Urinary bladder (tissue), 4 donors: ENCODE measurements around the gene SNX14. TPM values are rescaled to one million over a fixed set of nuclear protein-coding genes. Genes with fewer than 3 reads are reported as not detected.

ENCODE experiments used
- DNase-seq: peaks from one replicate; pipeline ENCODE4 v3.0.0-alpha.2; 2015; ENCODE audit errors: extremely low spot score
- H3K27ac ChIP-seq: one replicate; pipeline ENCODE4 v1.5.1; 2013; ENCODE audit warnings: low read depth, mild to moderate bottlenecking, moderate library complexity
- H3K36me3 ChIP-seq: one replicate; pipeline ENCODE4 v1.6.1; 2013; ENCODE audit warnings: mild to moderate bottlenecking, moderate library complexity; ENCODE audit not compliant: insufficient read depth
- H3K4me1 ChIP-seq: one replicate; pipeline ENCODE4 v1.6.1; 2013; ENCODE audit warnings: mild to moderate bottlenecking, moderate library complexity; ENCODE audit not compliant: insufficient read depth
- H3K4me3 ChIP-seq: one replicate; pipeline ENCODE4 v1.5.1; 2013; ENCODE audit warnings: low read depth, low read length
- WGBS: extraction: QIAGEN DNeasy Blood & Tissue Kit; methylation state at CpG from one replicate; pipeline ENCODE4 v1.1.7; 2013; 5-methylcytosine and 5-hydroxymethylcytosine counted together
- polyA plus RNA-seq: library from polyadenylated mRNA; stranded (reverse); fragments of 200-250 nt; gene quantifications from one replicate; pipeline ENCODE4 v1.2.3, GENCODE V29; 2013
- total RNA-seq: library from RNA; depleted of rRNA; stranded (reverse); fragments of >200 nt; gene quantifications from one replicate; pipeline ENCODE4 v1.2.3, GENCODE V29; 2014
- donor health status: healthy with polysubstance abuse.
- donor health status: healthy.

SNX14 gene
- total and polyA plus RNA-seq, 2 donors: 43.1 to 207 TPM

GRCh38 chr6:85516168-85516567 is 77.5 kb downstream of the SNX14 start:
- H3K4me3 ChIP-seq: no peak overlapping the region
- DNase-seq: no peak
- H3K27ac ChIP-seq: no peak overlapping the region
- peaks cover 9% of the 10 kb centered on the region for H3K36me3 ChIP-seq
- no peaks in the 10 kb centered on the region for H3K4me1 ChIP-seq

DNA sequence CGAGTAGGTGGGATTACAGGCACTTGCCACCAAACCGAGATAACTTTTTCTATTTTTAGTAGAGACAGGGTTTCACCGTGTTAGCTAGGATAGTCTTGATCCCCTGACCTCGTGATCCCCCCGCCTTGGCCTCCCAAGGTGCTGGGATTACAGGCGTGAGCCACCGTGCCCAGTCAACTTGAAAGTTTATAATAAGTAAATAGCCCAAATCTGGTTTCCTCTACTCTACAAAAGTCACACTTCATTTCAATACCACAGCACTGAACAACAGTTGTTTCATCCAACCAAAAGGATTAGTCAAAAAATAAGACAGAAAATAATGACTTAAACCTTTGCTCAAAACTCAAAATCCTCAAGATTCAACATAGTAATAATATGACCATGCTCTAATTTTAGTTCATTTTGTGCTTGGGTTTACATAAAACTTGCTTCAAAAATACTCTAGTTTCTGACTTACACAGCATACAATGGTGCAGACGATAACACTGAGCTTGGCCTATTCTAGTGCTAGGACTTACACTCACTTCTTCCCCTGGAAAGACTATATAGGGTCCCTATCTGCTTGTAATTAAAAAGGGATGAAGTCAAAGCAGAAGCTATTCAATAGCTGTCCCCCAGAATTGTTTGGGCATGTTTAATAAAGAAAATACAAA is 87.1 kb downstream of the SNX14 start:
- 84% methylated on average over 8 of the region's 8 CpGs for WGBS
- DNase-seq: no peak
- Histone ChIP-seq H3K27ac (no peak overlapping the region), H3K4me3 (no peak overlapping the region), H3K4me1 (no peaks in the 10 kb centered on the region), H3K36me3 (peaks cover 4% of the 10 kb centered on the region)

GRCh38 chr6:85498596-85499258 is 94.9 kb downstream of the SNX14 start:
- Histone ChIP-seq H3K27ac (no peak overlapping the region), H3K4me1 (no peaks in the 10 kb centered on the region), H3K4me3 (no peak overlapping the region), H3K36me3 (peaks cover 1% of the 10 kb centered on the region)
- 61% methylated on average over 2 of the region's 2 CpGs for WGBS
- DNase-seq: peak; percentile 11

GRCh38 chr6:85496856-85497255 is 96.8 kb downstream of the SNX14 start:
- WGBS: 95% methylated on average over 5 of the region's 5 CpGs
- Histone ChIP-seq H3K27ac (no peak overlapping the region), H3K4me3 (no peak overlapping the region), H3K36me3 (no peaks in the 10 kb centered on the region), H3K4me1 (no peaks in the 10 kb centered on the region)
- DNase-seq: no peak

DNA sequence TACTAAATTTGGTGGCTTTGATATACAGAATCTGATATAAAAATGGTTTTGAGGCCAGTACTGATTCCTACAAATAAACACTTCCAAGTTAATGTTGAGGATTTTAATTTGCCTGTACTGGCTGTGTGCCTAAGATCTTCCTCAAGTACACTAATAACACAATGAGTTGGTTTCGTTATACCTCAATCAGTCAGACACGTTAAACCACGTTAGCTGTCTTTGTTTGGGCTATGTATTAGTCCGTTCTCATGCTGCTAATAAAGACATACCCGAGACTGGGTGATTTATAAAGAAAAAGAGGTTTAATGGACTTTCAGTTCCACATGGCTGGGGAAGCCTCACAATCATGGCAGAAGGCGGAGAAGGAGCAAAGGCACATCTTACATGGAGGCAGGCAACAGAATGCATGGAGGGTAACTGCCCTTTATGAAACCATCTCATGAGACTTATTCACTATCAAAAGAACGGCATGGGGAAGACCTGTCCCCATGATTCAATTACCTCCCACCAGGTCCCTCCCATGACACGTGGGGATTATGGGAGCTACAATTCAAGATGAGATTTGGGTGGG is 97.6 kb downstream of the SNX14 start:
- Histone ChIP-seq H3K4me1 (no peaks in the 10 kb centered on the region), H3K36me3 (no peaks in the 10 kb centered on the region), H3K27ac (no peak overlapping the region), H3K4me3 (no peak overlapping the region)
- DNase-seq: no peak
- 80% methylated on average over 8 of the region's 8 CpGs for WGBS

DNA sequence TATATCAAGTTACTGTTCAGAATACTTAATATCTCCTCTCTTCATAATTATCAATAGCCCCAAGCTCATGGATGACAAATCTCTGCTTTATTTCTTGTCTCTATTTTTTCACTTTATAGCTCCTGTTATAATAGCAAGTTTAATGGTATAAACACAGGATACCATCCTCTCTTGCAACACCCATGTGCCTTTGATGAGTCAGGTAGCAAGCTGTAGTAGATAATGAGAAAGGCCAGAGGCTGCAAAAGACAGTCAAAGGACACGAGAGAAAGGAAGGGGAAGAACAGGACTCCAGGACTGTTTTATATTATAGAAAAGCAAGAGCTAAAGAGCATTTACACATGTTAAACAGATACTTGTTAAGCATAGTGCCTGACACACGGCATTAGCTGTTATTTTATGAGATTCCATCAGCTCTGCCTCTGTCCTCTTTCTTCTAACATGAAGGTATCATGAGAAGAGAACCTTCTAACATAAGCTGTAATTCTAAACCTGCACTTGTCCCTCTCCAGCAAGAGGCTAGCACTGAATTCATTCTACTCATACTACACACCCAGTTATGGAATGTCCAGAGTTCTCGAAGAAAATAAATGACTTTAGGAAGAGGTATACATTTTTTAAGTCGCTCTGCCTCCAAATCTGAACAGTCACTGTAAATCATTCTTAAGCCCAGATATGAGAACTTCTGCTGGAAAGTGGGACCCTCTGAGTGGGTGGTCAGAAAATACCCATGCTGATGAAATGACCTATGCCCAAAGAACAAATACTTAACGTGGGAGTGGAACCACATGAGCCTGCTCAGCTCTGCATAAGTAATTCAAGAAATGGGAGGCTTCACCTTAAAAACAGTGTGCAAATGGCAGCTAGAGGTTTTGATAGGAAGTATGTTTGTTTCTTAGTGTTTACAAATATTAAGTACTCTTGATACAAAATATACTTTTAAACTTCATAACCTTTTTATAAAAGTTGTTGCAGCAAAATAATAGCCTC is 98.8 kb downstream of the SNX14 start:
- no peak for DNase-seq
- no peak overlapping the region for H3K27ac ChIP-seq
- H3K4me3 ChIP-seq: no peak overlapping the region
- WGBS: 49% methylated on average over 5 of the region's 5 CpGs
- H3K4me1 ChIP-seq: no peaks in the 10 kb centered on the region
- no peaks in the 10 kb centered on the region for H3K36me3 ChIP-seq

- H3K27ac ChIP-seq: no peak overlapping the region
- no peak overlapping the region for H3K4me3 ChIP-seq
- H3K36me3 ChIP-seq: no peaks in the 10 kb centered on the region
- H3K4me1 ChIP-seq: no peaks in the 10 kb centered on the region
- no peak for DNase-seq
- 91% methylated on average over 1 of the region's 1 CpG for WGBS
Measured at GRCh38 chr6:85493389-85493788, 100.3 kb downstream of the SNX14 start.

DNA sequence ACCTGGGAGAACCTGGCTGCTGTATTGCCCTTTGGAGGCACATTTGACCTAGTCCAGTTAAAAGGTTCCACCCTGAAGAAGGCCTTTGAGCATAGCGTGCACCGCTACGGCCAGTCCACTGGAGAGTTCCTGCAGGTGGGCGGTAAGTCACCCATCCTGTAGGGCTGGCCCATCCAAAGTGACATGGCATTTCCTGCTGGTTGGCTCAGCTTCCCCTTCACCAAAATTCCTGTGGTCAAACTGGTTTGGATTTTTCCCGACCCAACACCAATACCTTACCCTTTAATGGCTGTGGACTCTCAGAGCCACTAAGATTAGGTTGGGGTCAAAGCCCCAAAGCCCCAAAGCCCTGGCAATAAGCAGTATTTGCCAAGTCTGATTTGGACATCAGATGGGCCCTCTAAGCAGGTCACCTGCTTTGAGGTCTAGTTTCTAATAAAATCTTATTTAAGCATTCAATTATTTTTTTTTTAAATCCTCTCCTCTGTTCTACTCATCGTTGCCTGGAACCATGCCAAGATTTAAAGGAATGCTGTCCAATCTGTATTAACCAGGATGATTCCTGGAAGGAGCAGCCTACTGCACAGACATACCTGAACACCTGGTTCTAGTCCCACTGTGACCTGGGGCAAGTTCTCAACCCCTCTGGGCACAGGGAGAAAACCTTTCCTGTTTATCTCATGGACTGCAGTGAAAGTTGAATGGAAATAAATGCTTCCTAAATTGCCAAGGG is 103.0 kb downstream of the SNX14 start:
- H3K36me3 ChIP-seq: no peaks in the 10 kb centered on the region
- no peak overlapping the region for H3K4me3 ChIP-seq
- whole genome bisulfite sequencing: 78% methylated on average over 6 of the region's 6 CpGs
- H3K4me1 ChIP-seq: no peaks in the 10 kb centered on the region
- H3K27ac ChIP-seq: no peak overlapping the region
- DNase-seq: no peak

DNA sequence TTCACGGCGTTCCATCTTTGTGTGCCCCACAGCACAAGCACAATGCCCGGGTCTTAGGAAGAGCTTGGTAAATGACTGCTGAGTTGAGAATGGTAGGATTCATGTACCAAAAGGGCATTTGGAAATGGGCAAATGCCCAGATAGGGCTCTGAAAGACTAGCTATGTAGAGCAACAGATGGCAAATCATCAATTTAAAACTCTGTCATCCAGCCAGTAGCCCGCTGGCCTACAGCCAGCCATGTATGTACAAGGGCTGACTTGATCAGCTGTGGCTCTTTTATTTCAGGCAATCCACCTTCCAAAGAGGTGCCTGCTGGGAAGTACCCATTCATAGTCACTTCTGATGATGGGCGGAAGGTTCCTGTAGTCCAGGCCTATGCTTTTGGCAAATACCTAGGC is 108.7 kb downstream of the SNX14 start:
- 94% methylated on average over 5 of the region's 5 CpGs for WGBS

DNA sequence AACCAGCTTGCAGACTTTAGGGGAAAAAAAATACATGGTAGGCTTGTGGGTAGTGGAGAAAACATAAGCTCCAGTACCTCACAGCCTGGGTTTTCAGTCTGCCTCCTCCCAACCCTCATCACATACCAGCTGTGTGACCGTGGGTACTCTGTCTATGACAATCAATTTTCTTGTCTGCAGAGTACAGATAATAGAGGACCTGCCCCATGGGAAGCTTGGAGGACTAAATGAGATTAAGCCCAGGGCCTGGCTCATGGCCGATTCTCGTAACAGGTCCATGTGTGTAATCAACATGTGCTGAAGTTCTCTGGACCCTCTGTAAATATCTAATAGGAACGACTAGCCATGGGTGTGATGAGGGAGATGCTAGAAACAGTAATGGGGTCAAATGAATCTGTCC is 109.8 kb downstream of the SNX14 start:
- no peak for DNase-seq
- WGBS: 74% methylated on average over 4 of the region's 4 CpGs
- Histone ChIP-seq H3K4me3 (no peak overlapping the region), H3K27ac (no peak overlapping the region), H3K4me1 (no peaks in the 10 kb centered on the region), H3K36me3 (no peaks in the 10 kb centered on the region)

More for the DNA sequence above, 108.7 kb downstream of the SNX14 start:
- Histone ChIP-seq H3K4me3 (no peak overlapping the region), H3K4me1 (no peaks in the 10 kb centered on the region), H3K36me3 (no peaks in the 10 kb centered on the region), H3K27ac (no peak overlapping the region)
- no peak for DNase-seq

- Histone ChIP-seq H3K4me3 (no peak overlapping the region), H3K27ac (no peak overlapping the region), H3K4me1 (no peaks in the 10 kb centered on the region), H3K36me3 (no peaks in the 10 kb centered on the region)
- no peak for DNase-seq
- WGBS: 24% methylated on average over 10 of the region's 10 CpGs
Measured at GRCh38 chr6:85482905-85483700, 110.6 kb downstream of the SNX14 start.

DNA sequence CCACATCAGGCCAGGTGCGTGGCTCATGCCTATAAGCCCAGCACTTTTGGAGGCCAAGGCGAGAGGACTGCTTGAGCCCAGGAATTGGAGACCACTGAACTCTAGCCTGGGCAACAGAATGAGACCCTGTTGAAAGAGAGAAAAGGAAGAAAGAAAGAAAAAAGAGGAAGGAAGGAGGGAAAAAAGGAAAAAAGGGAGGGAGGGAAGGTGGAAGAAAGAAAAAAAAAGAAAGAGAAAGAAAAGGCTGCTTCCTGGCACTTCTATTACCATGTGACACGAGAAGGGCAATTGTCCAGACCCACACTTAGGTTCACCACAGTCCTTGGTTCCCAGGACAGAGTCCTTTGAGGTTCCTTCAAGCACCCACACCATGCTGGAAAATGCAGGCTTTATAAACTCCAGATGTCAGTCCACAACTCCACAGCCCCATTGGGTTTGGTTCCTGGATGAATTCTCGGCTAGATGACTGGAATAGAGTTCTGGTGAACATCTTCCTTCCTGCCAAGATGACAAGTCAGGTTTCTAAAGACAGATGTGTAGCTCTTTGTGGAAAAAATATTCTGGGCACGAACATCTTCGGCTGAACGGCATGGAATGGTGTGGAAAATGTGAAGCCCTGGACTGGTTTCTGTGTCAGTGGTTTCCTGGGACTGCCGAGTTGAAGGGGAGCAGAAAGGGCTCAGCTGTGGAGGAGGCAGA is 111.3 kb downstream of the SNX14 start:
- DNase-seq: no peak
- Histone ChIP-seq H3K36me3 (no peaks in the 10 kb centered on the region), H3K27ac (no peak overlapping the region), H3K4me3 (no peak overlapping the region), H3K4me1 (no peaks in the 10 kb centered on the region)
- 69% methylated on average over 8 of the region's 8 CpGs for WGBS
